Smooth muscle cell (in vitro differentiated cells): ENCODE data around the gene MGAT4A. TPM values are rescaled to one million over a fixed set of nuclear protein-coding genes. Genes with fewer than 3 reads are reported as not detected.

Experiments
- DNase-seq: peaks from one replicate; lab custom pipeline; 2025; ENCODE audit not compliant: unreplicated experiment; lab: John Stamatoyannopoulos, UW
- H2AFZ ChIP-seq: fragments of 200-600 bp; sonication (generic); 2 replicates; pipeline ENCODE4 v1.6.0; 2016; ENCODE audit warnings: antibody characterized with exemption, low read depth, mild to moderate bottlenecking
- H3F3A ChIP-seq: fragments of 200-600 bp; sonication (generic); 2 replicates; pipeline ENCODE4 v1.6.0; 2017; ENCODE audit warnings: antibody characterized with exemption, low read depth
- H3K27ac ChIP-seq: fragments of 200-600 bp; sonication (generic); 2 replicates; pipeline ENCODE4 v1.5.1; 2016; ENCODE audit warnings: low read depth, mild to moderate bottlenecking
- H3K27me3 ChIP-seq: fragments of 200-600 bp; sonication (generic); 2 replicates; pipeline ENCODE4 v1.6.1; 2016; ENCODE audit warnings: low read depth, mild to moderate bottlenecking
- H3K36me3 ChIP-seq: fragments of 200-600 bp; sonication (generic); 2 replicates; pipeline ENCODE4 v1.5.1; 2016; ENCODE audit warnings: low read depth
- H3K4me1 ChIP-seq: fragments of 200-600 bp; sonication (generic); 2 replicates; pipeline ENCODE4 v1.5.1; 2016; ENCODE audit warnings: low read depth
- H3K4me2 ChIP-seq: fragments of 200-600 bp; sonication (generic); 2 replicates; pipeline ENCODE4 v1.6.0; 2016; ENCODE audit warnings: mild to moderate bottlenecking
- H3K4me3 ChIP-seq: fragments of 200-600 bp; sonication (generic); 2 replicates; pipeline ENCODE4 v1.5.1; 2016; ENCODE audit warnings: mild to moderate bottlenecking
- H3K79me2 ChIP-seq: fragments of 200-600 bp; sonication (generic); 2 replicates; pipeline ENCODE4 v1.6.0; 2016; ENCODE audit warnings: low read depth, mild to moderate bottlenecking
- H3K9ac ChIP-seq: fragments of 200-600 bp; sonication (generic); 2 replicates; pipeline ENCODE4 v1.6.0; 2016; ENCODE audit warnings: low read depth
- H3K9me3 ChIP-seq: fragments of 200-600 bp; sonication (generic); replicated peaks from 2 replicates; pipeline ENCODE4 v1.5.1; 2016; ENCODE audit warnings: low read depth
- H4K20me1 ChIP-seq: fragments of 200-600 bp; sonication (generic); 2 replicates; pipeline ENCODE4 v1.6.0; 2016; ENCODE audit warnings: low read depth
- CTCF ChIP-seq: fragments of 200-600 bp; sonication (generic); IDR thresholded peaks from 2 replicates; pipeline ENCODE4 v1.5.1; 2017; ENCODE audit warnings: borderline replicate concordance, mild to moderate bottlenecking, antibody characterized with exemption; ENCODE audit not compliant: insufficient read depth, poor library complexity, severe bottlenecking
- WGBS: methylation state at CpG from one replicate; pipeline ENCODE4 v1.1.7; 2016; ENCODE audit warnings: low lambda C conversion rate; 5-methylcytosine and 5-hydroxymethylcytosine counted together
- polyA plus RNA-seq: library from polyadenylated mRNA; unstranded; fragments of >200 nt; fragmentation: Nextera tagmentation; extraction: Ambion mirVana; gene quantifications from 2 replicates; pipeline ENCODE4 v1.2.1, GENCODE V29; 2016
- total RNA-seq: library from RNA; depleted of rRNA; stranded (reverse); fragments of >200 nt; gene quantifications from 2 replicates; pipeline ENCODE4 v1.2.3, GENCODE V29; 2014

The MGAT4A gene
- total and polyA plus RNA-seq, 2 experiments from 2014 or later: 1.4 to 8.9 TPM

GRCh38 chr2:98607741-98608115, 123.2 kb downstream of the MGAT4A start:
- WGBS: 17% methylated on average over 7 of the region's 7 CpGs

GRCh38 chr2:98607104-98607503, 123.8 kb downstream of the MGAT4A start:
- H3K9ac ChIP-seq: peak overlapping the region; percentile 33

More at GRCh38 chr2:98607741-98608115, 123.2 kb downstream of the MGAT4A start:
- DNase-seq: no peak
- H3K9me3 ChIP-seq: no peaks in the 10 kb centered on the region
- H3K4me2 ChIP-seq: peak overlapping the region; percentile 94
- H3K27me3 ChIP-seq: no peaks in the 10 kb centered on the region
- H3K4me3 ChIP-seq: peak overlapping the region; percentile 89
- H2AFZ ChIP-seq: peak overlapping the region; percentile 78
- H3K36me3 ChIP-seq: peaks cover 2% of the 10 kb centered on the region
- peaks cover 3% of the 10 kb centered on the region for H4K20me1 ChIP-seq
- no peak for TF ChIP-seq CTCF
- H3K79me2 ChIP-seq: peaks cover 54% of the 10 kb centered on the region
- peaks cover 23% of the 10 kb centered on the region for H3K4me1 ChIP-seq
- H3F3A ChIP-seq: no peaks in the 10 kb centered on the region
- H3K9ac ChIP-seq: peak overlapping the region; percentile 99
- peak overlapping the region; percentile 97 for H3K27ac ChIP-seq

GRCh38 chr2:98606431-98606830, 124.5 kb downstream of the MGAT4A start:
- peak overlapping the region; percentile 94 for H3K4me2 ChIP-seq
- no peak for DNase-seq
- no peaks in the 10 kb centered on the region for H3K27me3 ChIP-seq
- H3K27ac ChIP-seq: no peak overlapping the region
- H3K79me2 ChIP-seq: peaks cover 52% of the 10 kb centered on the region
- no peaks in the 10 kb centered on the region for H3F3A ChIP-seq
- H2AFZ ChIP-seq: no peak overlapping the region
- TF ChIP-seq CTCF: no peak
- no peak overlapping the region for H3K4me3 ChIP-seq
- H3K9me3 ChIP-seq: no peaks in the 10 kb centered on the region
- no peak overlapping the region for H3K9ac ChIP-seq
- peaks cover 23% of the 10 kb centered on the region for H3K4me1 ChIP-seq
- 95% methylated on average over 7 of the region's 7 CpGs for WGBS
- peaks cover 8% of the 10 kb centered on the region for H4K20me1 ChIP-seq
- H3K36me3 ChIP-seq: no peaks in the 10 kb centered on the region

More at GRCh38 chr2:98607104-98607503, 123.8 kb downstream of the MGAT4A start:
- DNase-seq: no peak
- TF ChIP-seq CTCF: no peak
- no peaks in the 10 kb centered on the region for H3F3A ChIP-seq
- H3K27ac ChIP-seq: no peak overlapping the region
- no peak overlapping the region for H2AFZ ChIP-seq
- H3K79me2 ChIP-seq: peaks cover 54% of the 10 kb centered on the region
- H3K4me3 ChIP-seq: peak overlapping the region; percentile 89
- no peaks in the 10 kb centered on the region for H3K9me3 ChIP-seq
- no peaks in the 10 kb centered on the region for H3K27me3 ChIP-seq
- WGBS: 89% methylated on average over 6 of the region's 6 CpGs
- peaks cover 3% of the 10 kb centered on the region for H4K20me1 ChIP-seq
- no peaks in the 10 kb centered on the region for H3K36me3 ChIP-seq
- H3K4me2 ChIP-seq: peak overlapping the region; percentile 94
- peaks cover 23% of the 10 kb centered on the region for H3K4me1 ChIP-seq

DNA sequence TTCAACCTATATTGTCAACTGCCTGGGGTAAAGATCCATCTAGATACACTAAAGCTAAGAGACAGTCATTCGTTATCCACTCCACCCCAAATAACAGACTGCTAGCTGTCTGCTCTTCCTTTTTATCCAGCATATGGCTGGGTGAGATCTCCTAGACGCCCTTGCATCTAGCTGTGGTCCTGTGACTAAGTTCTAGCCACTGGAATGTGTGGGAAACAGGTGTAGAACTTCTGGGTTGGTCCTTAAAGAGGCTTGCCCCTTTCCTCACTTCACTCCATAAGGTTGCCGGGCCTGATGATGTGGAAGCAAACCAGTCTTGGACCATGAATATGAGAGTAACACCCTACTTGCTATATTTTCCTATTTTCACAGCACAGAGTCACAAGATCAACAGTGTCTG, 125.9 kb downstream of the MGAT4A start:
- Histone ChIP-seq H3K9ac (no peak overlapping the region), H3K27me3 (no peaks in the 10 kb centered on the region), H3K9me3 (no peaks in the 10 kb centered on the region), H4K20me1 (peaks cover 11% of the 10 kb centered on the region), H3K36me3 (peaks cover 8% of the 10 kb centered on the region), H3K27ac (no peak overlapping the region), H3K79me2 (peaks cover 38% of the 10 kb centered on the region), H3K4me3 (no peak overlapping the region), H2AFZ (no peak overlapping the region), H3K4me1 (peaks cover 16% of the 10 kb centered on the region), H3K4me2 (no peak overlapping the region), H3F3A (peaks cover 4% of the 10 kb centered on the region)
- WGBS: 96% methylated on average over 3 of the region's 3 CpGs
- TF ChIP-seq CTCF: no peak
- no peak for DNase-seq
